CD14-positive monocyte (primary cell): ENCODE measurements around the gene MED27. TPM values are rescaled to one million over a fixed set of nuclear protein-coding genes. Genes with fewer than 3 reads are reported as not detected.

Source experiments
- DNase-seq, 3 donors: peaks; one replicate each; pipeline ENCODE4 v3.0.0-alpha.2; 2011 to 2022
- H2AFZ ChIP-seq: 2 replicates; pipeline ENCODE4 v1.6.0; 2012; ENCODE audit warnings: mild to moderate bottlenecking, low read depth, low read length, inconsistent platforms; ENCODE audit not compliant: insufficient read depth, poor library complexity, severe bottlenecking
- H3K27ac ChIP-seq, 2 donors: 1 replicate in 1 of 2; 2 replicates in 1 of 2; pipeline ENCODE4 v1.5.1; 2012 to 2013; ENCODE audit warnings: low read length in 2 of 2, control low read depth in 1 of 2, inconsistent platforms in 1 of 2, low read depth in 1 of 2, mild to moderate bottlenecking in 1 of 2
- H3K27me3 ChIP-seq, 2 donors: one replicate each; pipeline versions ENCODE4 v1.6.0 to v1.6.1; 2011 to 2013; ENCODE audit warnings: low read length in 2 of 2; ENCODE audit not compliant: control insufficient read depth in 2 of 2, insufficient read depth in 2 of 2
- H3K36me3 ChIP-seq, 2 donors: replicated peaks in 1 of 2; 1 replicate in 1 of 2; 2 replicates in 1 of 2; pipeline versions ENCODE4 v1.5.1 to v1.6.1; 2012 to 2013; ENCODE audit warnings: low read length in 2 of 2, control low read depth in 1 of 2, inconsistent platforms in 1 of 2, mild to moderate bottlenecking in 1 of 2; ENCODE audit not compliant: insufficient read depth in 2 of 2, control insufficient read depth in 1 of 2
- H3K4me1 ChIP-seq, 2 donors: 1 replicate in 1 of 2; 2 replicates in 1 of 2; pipeline versions ENCODE4 v1.5.1 to v1.6.1; 2012 to 2013; ENCODE audit warnings: low read length in 2 of 2, control low read depth in 1 of 2, inconsistent platforms in 1 of 2, mild to moderate bottlenecking in 1 of 2, moderate library complexity in 1 of 2; ENCODE audit not compliant: insufficient read depth in 2 of 2, control insufficient read depth in 1 of 2
- H3K4me2 ChIP-seq: replicated peaks from 2 replicates; pipeline ENCODE3; 2012; ENCODE audit warnings: low read length, moderate library complexity, mild to moderate bottlenecking; ENCODE audit not compliant: poor library complexity, severe bottlenecking; ENCODE audit errors: extremely low read depth
- H3K4me3 ChIP-seq, 3 experiments: fragments of 200-600 bp in 1 of 3; sonication (generic) in 1 of 3; replicated peaks in 1 of 3; 1 replicate in 2 of 3; 2 replicates in 1 of 3; pipeline ENCODE4 v1.5.1; 2011 to 2013; ENCODE audit warnings: low read length in 3 of 3, mild to moderate bottlenecking in 3 of 3, control low read depth in 2 of 3, low read depth in 2 of 3, inconsistent platforms in 1 of 3, moderate library complexity in 1 of 3
- H3K79me2 ChIP-seq: 2 replicates; pipeline ENCODE4 v1.6.0; 2012; ENCODE audit warnings: mild to moderate bottlenecking, control low read depth, inconsistent platforms, low read length, moderate library complexity; ENCODE audit not compliant: insufficient read depth
- H3K9ac ChIP-seq: 2 replicates; pipeline ENCODE4 v1.6.0; 2017; ENCODE audit warnings: low read length, mild to moderate bottlenecking; ENCODE audit not compliant: insufficient read depth, poor library complexity, severe bottlenecking
- H3K9me3 ChIP-seq, 2 donors: replicated peaks in 1 of 2; 1 replicate in 1 of 2; 2 replicates in 1 of 2; pipeline versions ENCODE4 v1.5.1 to v1.6.1; 2012 to 2013; ENCODE audit warnings: low read length in 2 of 2, control low read depth in 1 of 2; ENCODE audit not compliant: control insufficient read depth in 1 of 2, insufficient read depth in 1 of 2
- H4K20me1 ChIP-seq: 2 replicates; pipeline ENCODE4 v1.6.0; 2012; ENCODE audit warnings: mild to moderate bottlenecking, low read length, control low read depth, moderate library complexity; ENCODE audit not compliant: insufficient read depth
- H3K27ac Mint-ChIP-seq, 7 donors: one replicate each; pipeline ENCODE4 v1.8.0; 2020; ENCODE audit warnings: mild to moderate bottlenecking in 7 of 7, mixed read lengths in 7 of 7, moderate library complexity in 6 of 7, inconsistent platforms in 2 of 7
- H3K27me3 Mint-ChIP-seq, 3 donors: one replicate each; pipeline ENCODE4 v1.8.0; 2021 to 2022; ENCODE audit warnings: low read depth in 3 of 3, mild to moderate bottlenecking in 3 of 3, mixed read lengths in 3 of 3, moderate library complexity in 3 of 3, inconsistent platforms in 1 of 3
- H3K36me3 Mint-ChIP-seq, 2 donors: one replicate each; pipeline ENCODE4 v1.8.0; 2020; ENCODE audit warnings: mixed read lengths in 2 of 2, inconsistent platforms in 1 of 2, mild to moderate bottlenecking in 1 of 2
- H3K4me1 Mint-ChIP-seq: one replicate; pipeline ENCODE4 v1.8.0; 2020; ENCODE audit warnings: mild to moderate bottlenecking, mixed read lengths
- H3K4me3 Mint-ChIP-seq, 2 donors: one replicate each; pipeline ENCODE4 v1.8.0; 2020; ENCODE audit warnings: mild to moderate bottlenecking in 2 of 2, mixed read lengths in 2 of 2, moderate library complexity in 1 of 2
- H3K9me3 Mint-ChIP-seq, 7 donors: one replicate each; pipeline ENCODE4 v1.8.0; 2020 to 2022; ENCODE audit warnings: mixed read lengths in 7 of 7, mild to moderate bottlenecking in 6 of 7, moderate library complexity in 6 of 7, inconsistent platforms in 2 of 7
- WGBS: methylation state at CpG from one replicate; pipeline ENCODE4 v1.1.5; 2013; ENCODE audit warnings: missing lambda C conversion rate; ENCODE audit not compliant: insufficient coverage; 5-methylcytosine and 5-hydroxymethylcytosine counted together
- intact Hi-C, 2 donors: fragments of 100-400 bp; cut with micrococcal nuclease; formaldehyde crosslinking; loops; one replicate each; pipeline versions ENCODE4 v1.15.0 to v1.15.1; 2023
- polyA plus RNA-seq, 3 donors: library from polyadenylated mRNA; depleted of rRNA in 1 of 3; unstranded in 2 of 3; stranded (reverse) in 1 of 3; fragments of 300-500 nt in 2 of 3; fragments of >200 nt in 1 of 3; fragmentation: Illumina TruSeq in 2 of 3; gene quantifications; 1 replicate in 2 of 3; 2 replicates in 1 of 3; pipeline ENCODE4 v1.2.3, GENCODE V29; 2012 to 2021
- TF ChIP-seq, protein P1 (sequence below): fragments of 200-600 bp; IDR thresholded peaks from one replicate; pipeline ENCODE4 v1.8.0; 2022; ENCODE audit warnings: antibody characterized with exemption, mild to moderate bottlenecking

MED27 gene
- polyA plus RNA-seq, 3 donors: 14.0 to 26.9 (median 25.8) TPM

- Histone ChIP-seq H3K4me1 (no peaks in the 10 kb centered on the region), H3K79me2 (no peaks in the 10 kb centered on the region), H3K4me3 (no peak overlapping the region), H3K27me3 (no peaks in the 10 kb centered on the region), H3K27ac (no peak overlapping the region), H3K9ac (no peak overlapping the region), H3K36me3 (no peaks in the 10 kb centered on the region), H2AFZ (no peak overlapping the region), H4K20me1 (no peaks in the 10 kb centered on the region), H3K4me2 (no peak overlapping the region), H3K9me3 (no peaks in the 10 kb centered on the region)
- Mint-ChIP-seq H3K27ac (no peak overlapping the region), H3K36me3 (peaks cover 8 to 11% of the 10 kb centered on the region in 2 donors), H3K4me1 (peaks cover 3% of the 10 kb centered on the region), H3K27me3 (peaks cover 0 to 1% (median 0%) of the 10 kb centered on the region in 3 donors), H3K9me3 (no peaks in the 10 kb centered on the region), H3K4me3 (no peak overlapping the region)
- no peak for DNase-seq
- WGBS: 94% methylated on average over 3 of the region's 6 CpGs
- TF ChIP-seq, protein P1, sequence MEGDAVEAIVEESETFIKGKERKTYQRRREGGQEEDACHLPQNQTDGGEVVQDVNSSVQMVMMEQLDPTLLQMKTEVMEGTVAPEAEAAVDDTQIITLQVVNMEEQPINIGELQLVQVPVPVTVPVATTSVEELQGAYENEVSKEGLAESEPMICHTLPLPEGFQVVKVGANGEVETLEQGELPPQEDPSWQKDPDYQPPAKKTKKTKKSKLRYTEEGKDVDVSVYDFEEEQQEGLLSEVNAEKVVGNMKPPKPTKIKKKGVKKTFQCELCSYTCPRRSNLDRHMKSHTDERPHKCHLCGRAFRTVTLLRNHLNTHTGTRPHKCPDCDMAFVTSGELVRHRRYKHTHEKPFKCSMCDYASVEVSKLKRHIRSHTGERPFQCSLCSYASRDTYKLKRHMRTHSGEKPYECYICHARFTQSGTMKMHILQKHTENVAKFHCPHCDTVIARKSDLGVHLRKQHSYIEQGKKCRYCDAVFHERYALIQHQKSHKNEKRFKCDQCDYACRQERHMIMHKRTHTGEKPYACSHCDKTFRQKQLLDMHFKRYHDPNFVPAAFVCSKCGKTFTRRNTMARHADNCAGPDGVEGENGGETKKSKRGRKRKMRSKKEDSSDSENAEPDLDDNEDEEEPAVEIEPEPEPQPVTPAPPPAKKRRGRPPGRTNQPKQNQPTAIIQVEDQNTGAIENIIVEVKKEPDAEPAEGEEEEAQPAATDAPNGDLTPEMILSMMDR: no peak
- intact Hi-C loops: no loop called here
Measured at GRCh38 chr9:131925677-131926177, 153.9 kb downstream of the MED27 start.

DNA sequence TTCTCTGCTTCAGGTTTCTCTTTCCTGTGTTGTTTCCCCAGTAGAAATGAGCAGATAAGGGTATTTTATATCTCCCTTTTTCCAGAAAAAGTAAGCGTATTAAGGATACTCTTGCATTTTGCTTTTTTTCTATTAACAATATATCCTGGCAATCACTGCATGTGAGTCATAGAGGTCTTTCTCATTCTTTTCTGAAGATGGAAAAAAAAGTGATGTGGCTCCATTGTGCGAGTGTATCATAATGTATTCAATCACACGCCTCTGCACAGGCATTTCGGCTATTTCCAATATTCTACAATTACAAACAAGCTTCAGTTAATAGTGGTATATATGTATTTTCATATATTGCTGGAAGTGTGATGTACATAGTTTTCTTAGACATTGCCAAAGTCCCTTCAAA is 155.9 kb downstream of the MED27 start:
- peaks cover 3% of the 10 kb centered on the region for H3K4me1 Mint-ChIP-seq

More for the DNA sequence above, 155.9 kb downstream of the MED27 start:
- no peaks in the 10 kb centered on the region for H3K27me3 Mint-ChIP-seq
- H3K36me3 Mint-ChIP-seq: peaks cover 7% of the 10 kb centered on the region in 2 donors
- TF ChIP-seq, protein P1: no peak
- Histone ChIP-seq H2AFZ (no peak overlapping the region), H4K20me1 (no peaks in the 10 kb centered on the region), H3K27ac (no peak overlapping the region), H3K4me3 (no peak overlapping the region), H3K36me3 (no peaks in the 10 kb centered on the region), H3K79me2 (no peaks in the 10 kb centered on the region), H3K27me3 (no peaks in the 10 kb centered on the region), H3K9ac (no peak overlapping the region), H3K4me1 (no peaks in the 10 kb centered on the region), H3K4me2 (no peak overlapping the region), H3K9me3 (no peaks in the 10 kb centered on the region)
- WGBS: no CpG with 5 or more reads among the region's 4 CpGs
- no peak overlapping the region for H3K27ac Mint-ChIP-seq
- intact Hi-C loops: no loop called here
- H3K4me3 Mint-ChIP-seq: no peak overlapping the region
- no peak for DNase-seq
- H3K9me3 Mint-ChIP-seq: no peaks in the 10 kb centered on the region
